HepG2 (cell line): ENCODE results near the gene SRP9. TPM values are rescaled to one million over a fixed set of nuclear protein-coding genes. Genes with fewer than 3 reads are reported as not detected.

ENCODE experiments used
- ADNP ChIP-seq: sonication (generic); formaldehyde crosslinking; IDR thresholded peaks from 2 replicates; pipeline ENCODE4 v1.4.0; 2020; ENCODE audit warnings: missing genetic modification reagents
- AHR ChIP-seq: IDR thresholded peaks from 2 replicates; pipeline ENCODE4 v1.6.1; 2018; ENCODE audit warnings: missing genetic modification reagents, missing compliant biosample characterization
- BCL6 ChIP-seq: IDR thresholded peaks from 2 replicates; pipeline ENCODE4 v1.6.1; 2016; ENCODE audit warnings: missing genetic modification reagents, missing compliant biosample characterization
- FOXP4 ChIP-seq: sonication (generic); formaldehyde crosslinking; IDR thresholded peaks from 2 replicates; pipeline ENCODE4 v1.4.0; 2020; ENCODE audit warnings: missing genetic modification reagents
- HNF1B ChIP-seq: sonication (generic); formaldehyde crosslinking; IDR thresholded peaks from 2 replicates; pipeline ENCODE4 v1.5.1; 2020; ENCODE audit warnings: mild to moderate bottlenecking, moderate library complexity, missing genetic modification reagents
- IKZF5 ChIP-seq: IDR thresholded peaks from 2 replicates; pipeline ENCODE4 v1.6.1; 2018; ENCODE audit warnings: missing genetic modification reagents, mild to moderate bottlenecking, missing compliant biosample characterization
- RXRA ChIP-seq: sonication (generic); formaldehyde crosslinking; IDR thresholded peaks from 2 replicates; pipeline ENCODE4 v1.5.1; 2020; ENCODE audit warnings: missing genetic modification reagents
- SIN3B ChIP-seq: fragments of 150-350 bp; IDR thresholded peaks from 2 replicates; pipeline ENCODE4 v1.6.1; 2014; ENCODE audit warnings: low read length
- SRSF1 ChIP-seq: fragments of 200-400 bp; formaldehyde crosslinking; optimal IDR thresholded peaks from 2 replicates; pipeline ENCODE3; 2017; ENCODE audit warnings: mild to moderate bottlenecking, low read depth, low read length, moderate library complexity
- STAT6 ChIP-seq: sonication (generic); formaldehyde crosslinking; IDR thresholded peaks from 2 replicates; pipeline ENCODE4 v1.4.0; 2020; ENCODE audit warnings: missing genetic modification reagents, mild to moderate bottlenecking, borderline replicate concordance
- THAP11 ChIP-seq: IDR thresholded peaks from 2 replicates; pipeline ENCODE4 v1.6.1; 2016; ENCODE audit warnings: missing biosample characterization, missing genetic modification reagents
- YY1 ChIP-seq: IDR thresholded peaks from 2 replicates; pipeline ENCODE4 v1.6.1; 2011; ENCODE audit warnings: low read length, low read depth, moderate library complexity, mild to moderate bottlenecking; ENCODE audit not compliant: insufficient read depth, insufficient replicate concordance
- ZBTB25 ChIP-seq: IDR thresholded peaks from 2 replicates; pipeline ENCODE4 v1.6.1; 2018; ENCODE audit warnings: missing genetic modification reagents
- ZBTB7A ChIP-seq: sonication (generic); formaldehyde crosslinking; IDR thresholded peaks from 2 replicates; pipeline ENCODE4 v1.8.0; 2022; ENCODE audit warnings: mild to moderate bottlenecking, missing genetic modification reagents
- ZC3H4 ChIP-seq: sonication (generic); formaldehyde crosslinking; IDR thresholded peaks from 2 replicates; pipeline ENCODE4 v1.4.0; 2020; ENCODE audit warnings: missing genetic modification reagents, borderline replicate concordance
- ZMYM4 ChIP-seq: sonication (generic); formaldehyde crosslinking; IDR thresholded peaks from 2 replicates; pipeline ENCODE4 v1.8.1; 2023; ENCODE audit warnings: mild to moderate bottlenecking, missing genetic modification reagents
- ZNF17 ChIP-seq: sonication (generic); formaldehyde crosslinking; IDR thresholded peaks from 2 replicates; pipeline ENCODE4 v1.5.0; 2020; ENCODE audit warnings: mild to moderate bottlenecking, missing genetic modification reagents
- ZNF234 ChIP-seq: sonication (generic); formaldehyde crosslinking; conservative IDR thresholded peaks from 2 replicates; pipeline ENCODE4 v1.5.1; 2020; ENCODE audit warnings: mild to moderate bottlenecking, missing genetic modification reagents
- ZNF550 ChIP-seq: sonication (generic); formaldehyde crosslinking; IDR thresholded peaks from 2 replicates; pipeline ENCODE4 v1.4.0; 2020; ENCODE audit warnings: mild to moderate bottlenecking, missing genetic modification reagents, borderline replicate concordance
- ZNF615 ChIP-seq: sonication (generic); formaldehyde crosslinking; IDR thresholded peaks from 2 replicates; pipeline ENCODE4 v1.5.0; 2020; ENCODE audit warnings: mild to moderate bottlenecking, missing genetic modification reagents, borderline replicate concordance
- ZNF75D ChIP-seq: sonication (generic); formaldehyde crosslinking; IDR thresholded peaks from 2 replicates; pipeline ENCODE4 v1.8.1; 2023; ENCODE audit warnings: missing genetic modification reagents, mild to moderate bottlenecking, borderline replicate concordance
- polyA plus RNA-seq, 8 experiments: library from polyadenylated mRNA; depleted of rRNA in 3 of 8; stranded (reverse) in 7 of 8; unstranded in 1 of 8; fragments of >200 nt; fragmentation: Illumina TruSeq in 4 of 8; extraction: Trizol in 4 of 8; gene quantifications; 2 replicates each; pipeline versions ENCODE4 v1.2.1 to v1.2.3, GENCODE V29; 2011 to 2016; ENCODE audit warnings: low read depth in 4 of 8, missing spikeins in 1 of 8, mixed read lengths in 1 of 8; ENCODE audit not compliant: insufficient read depth in 1 of 8
- total RNA-seq, 5 experiments: library from RNA; depleted of rRNA; stranded (reverse); fragments of >200 nt; fragmentation: Illumina TruSeq; extraction: Trizol; gene quantifications; 2 replicates each; pipeline ENCODE4 v1.2.3, GENCODE V29; 2016; ENCODE audit warnings: low read depth in 1 of 5

Gene SRP9
- total and polyA plus RNA-seq, 2 of the 13 experiments (the other 11 are each of a cell fraction or from before 2014, with no cell fraction given) = 251 to 307 TPM

- TF ChIP-seq SRSF1 (peak; percentile 65), ZNF234 (no peak), AHR (no peak), ZNF550 (CRISPR knock-in tag) (no peak), ZNF17 (CRISPR knock-in tag) (no peak), FOXP4 (peak; percentile 86), ADNP (CRISPR knock-in tag) (no peak), THAP11 (CRISPR knock-in tag) (peak; percentile 32; the same call in 1 of the 2 replicates), RXRA (CRISPR knock-in tag) (peak; percentile 96), YY1 (no peak), ZBTB7A (CRISPR knock-in tag) (peak; percentile 83; the same call in 1 of the 2 replicates), IKZF5 (CRISPR knock-in tag) (no peak), HNF1B (no peak; the same call in 1 of the 2 replicates), BCL6 (CRISPR knock-in tag) (peak; percentile 46), ZNF75D (no peak), ZMYM4 (CRISPR knock-in tag) (0 out of 2 replicates have a peak, but pooled peaks have one; percentile 12), SIN3B (no peak), ZC3H4 (CRISPR knock-in tag) (no peak; the same call in 1 of the 2 replicates), STAT6 (CRISPR knock-in tag) (no peak), ZBTB25 (CRISPR knock-in tag) (no peak), ZNF615 (no peak)
These were observed 9.7 kb upstream of the SRP9 start (continued) for GRCh38 chr1:225767634-225768540.
